Astrocyte of the hippocampus (primary cell): ENCODE results near the gene ENPP6.

Experiments used
- DNase-seq: peaks from one replicate; pipeline ENCODE4 v3.0.0; 2011; ENCODE audit warnings: low read depth, low spot score

The ENPP6 gene

DNA sequence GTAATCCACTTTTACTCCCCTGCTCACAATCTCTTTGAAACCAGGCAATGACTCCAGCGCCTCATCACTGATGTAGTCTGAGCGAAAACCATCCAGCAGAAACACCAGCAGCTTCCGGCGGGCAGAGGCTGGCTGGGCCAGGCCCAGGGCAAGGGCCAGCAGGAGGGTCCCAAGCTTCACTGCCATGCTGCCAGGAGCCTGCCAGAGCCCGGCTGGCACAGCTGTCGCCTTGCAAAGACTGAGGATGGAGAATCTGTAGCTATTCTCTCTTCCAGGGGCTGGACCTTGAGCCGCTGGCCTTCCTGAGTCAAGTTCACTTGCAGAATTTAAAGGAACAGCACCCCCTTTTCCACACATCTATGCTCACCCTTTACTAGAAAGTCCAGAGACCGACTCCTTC lies at the start of gene ENPP6:
ENPP6 (minus strand) TSS at position 240 of the 400 bp plus-strand sequence; CDS start at position 186, 54 bp downstream.
- DNase-seq, result no peak

DNA sequence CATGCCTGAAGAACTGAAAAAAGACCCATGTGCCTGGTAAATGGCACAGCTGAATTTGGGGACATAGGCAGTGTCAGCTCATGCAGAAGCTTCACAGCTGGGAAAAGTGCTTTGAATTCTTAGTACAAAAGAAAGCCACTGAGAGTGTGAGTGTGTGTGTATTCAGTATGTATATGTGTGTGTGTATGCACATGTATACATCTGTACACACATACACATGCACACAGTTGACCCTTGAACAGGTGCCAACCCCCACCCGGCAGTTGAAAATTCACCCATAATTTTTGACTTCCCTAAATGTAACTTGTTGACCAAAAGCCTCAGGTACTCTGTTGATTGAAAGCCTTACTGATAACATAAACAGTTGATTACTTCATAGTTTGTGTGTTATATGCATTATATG lies 49.5 kb upstream of the ENPP6 start:
- no peak for DNase-seq

DNA sequence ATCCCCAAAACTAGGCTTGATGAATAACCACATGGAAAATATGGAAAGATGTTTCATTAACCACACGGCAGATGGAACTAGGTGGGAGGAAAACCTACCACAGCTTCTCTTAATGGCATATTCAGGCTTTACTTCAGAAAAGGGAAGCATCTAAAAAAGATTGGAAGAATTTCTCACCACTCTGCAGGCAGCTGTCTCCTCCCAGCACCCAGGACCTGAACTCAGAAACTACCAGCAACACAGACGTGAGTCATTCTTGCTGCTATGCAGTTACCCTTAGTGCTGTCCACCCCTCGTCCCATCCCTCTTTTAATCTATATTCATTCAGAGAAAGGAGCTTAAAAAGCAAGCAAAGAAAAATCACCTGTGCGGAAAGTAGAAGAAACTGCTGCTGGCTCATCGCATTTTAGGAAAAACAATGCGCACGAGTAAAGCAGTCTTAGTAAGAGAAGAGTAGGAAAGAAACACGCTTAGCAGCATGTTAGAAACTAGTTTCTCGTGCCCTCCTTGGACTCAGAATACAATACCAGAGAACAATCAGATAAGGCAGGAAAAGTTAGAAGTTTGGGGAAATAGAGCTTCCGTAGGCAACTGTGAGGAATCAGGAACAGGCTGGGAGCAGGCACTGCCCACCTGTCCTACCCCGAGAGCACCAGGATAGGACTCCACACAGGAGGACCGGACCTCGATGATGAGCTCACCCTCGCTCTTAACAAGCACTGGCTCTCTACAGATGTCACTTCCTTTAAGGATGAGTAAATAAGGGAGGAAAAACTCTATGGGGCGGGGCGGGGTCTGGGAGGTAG lies 48.1 kb upstream of the ENPP6 start:
- DNase-seq, result peak; percentile 52

DNA sequence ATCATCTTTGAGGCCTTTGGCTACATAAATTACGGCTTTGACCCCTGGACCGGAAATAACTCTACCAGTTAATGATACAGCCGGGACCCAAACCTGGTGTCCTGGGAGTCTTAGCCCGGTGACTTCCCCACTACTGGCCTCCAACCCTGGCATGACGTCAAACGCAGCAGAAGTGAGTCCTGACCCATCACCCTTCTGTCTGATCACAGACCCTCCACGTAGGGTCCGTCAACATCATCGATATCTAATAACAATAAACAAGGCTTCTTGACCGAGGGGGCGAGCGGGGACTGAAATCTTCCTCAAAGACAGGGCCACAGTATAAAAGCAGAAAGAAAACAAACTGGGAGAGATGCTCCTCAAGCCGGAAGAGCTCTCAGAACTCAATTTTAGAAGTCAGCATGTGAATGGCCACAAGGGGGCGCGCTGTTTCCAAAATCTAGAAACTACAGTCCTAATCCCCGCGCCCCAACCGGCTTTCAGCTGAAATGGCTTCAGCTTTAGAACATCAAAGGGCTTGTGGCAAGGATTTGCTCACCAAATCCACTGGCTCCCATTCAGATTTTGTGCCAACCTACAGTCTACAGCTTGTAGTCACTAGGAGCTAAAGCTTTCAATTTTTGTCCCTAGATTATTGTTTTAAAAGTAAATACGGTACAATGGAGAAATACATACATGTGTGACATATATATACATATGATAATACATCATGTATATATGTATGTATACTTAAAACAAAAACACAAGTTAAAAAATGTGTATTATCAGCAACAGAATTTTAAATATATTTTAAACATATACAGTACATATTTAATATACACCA lies 46.4 kb upstream of the ENPP6 start:
- DNase-seq, result peak; percentile 96

DNA sequence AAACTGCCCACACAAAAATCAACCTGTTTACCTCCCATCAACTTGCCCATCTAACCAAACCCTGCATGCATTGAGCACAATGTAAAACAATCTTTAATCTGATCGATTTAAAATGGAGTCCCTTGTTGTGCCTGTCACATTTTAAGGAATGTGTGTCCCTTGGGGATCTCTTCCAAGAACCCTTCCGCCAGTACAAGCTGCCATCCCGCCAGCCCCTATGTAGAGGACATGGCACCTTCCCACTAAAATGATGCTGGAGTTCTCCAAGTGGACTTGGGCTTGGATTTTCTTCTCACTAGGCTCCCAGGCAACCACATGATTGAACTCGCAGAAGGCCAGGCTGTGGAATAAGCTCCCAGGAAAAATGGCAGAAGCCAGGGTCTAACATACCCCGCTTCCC lies 45.8 kb upstream of the ENPP6 start:
- DNase-seq, result no peak

DNA sequence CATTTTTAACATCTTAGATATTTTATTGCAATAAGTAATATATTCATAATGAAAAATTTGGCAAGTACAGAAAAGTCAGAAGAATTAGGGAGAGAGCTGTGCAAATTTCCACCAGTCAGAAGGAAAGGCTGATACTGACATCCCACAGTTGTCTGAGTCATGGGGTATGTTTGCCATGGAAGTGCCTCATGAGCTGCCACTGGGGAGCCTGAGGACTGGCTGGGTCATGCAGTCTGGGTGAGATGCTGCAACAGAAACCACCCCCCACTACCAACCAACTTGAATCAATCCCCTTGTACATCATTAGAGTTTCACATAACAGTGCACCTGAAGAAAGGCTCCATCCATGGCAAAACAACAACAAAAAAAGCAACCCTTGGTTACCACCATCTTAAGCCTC lies 45.2 kb upstream of the ENPP6 start:
- peak; percentile 32 for DNase-seq

DNA sequence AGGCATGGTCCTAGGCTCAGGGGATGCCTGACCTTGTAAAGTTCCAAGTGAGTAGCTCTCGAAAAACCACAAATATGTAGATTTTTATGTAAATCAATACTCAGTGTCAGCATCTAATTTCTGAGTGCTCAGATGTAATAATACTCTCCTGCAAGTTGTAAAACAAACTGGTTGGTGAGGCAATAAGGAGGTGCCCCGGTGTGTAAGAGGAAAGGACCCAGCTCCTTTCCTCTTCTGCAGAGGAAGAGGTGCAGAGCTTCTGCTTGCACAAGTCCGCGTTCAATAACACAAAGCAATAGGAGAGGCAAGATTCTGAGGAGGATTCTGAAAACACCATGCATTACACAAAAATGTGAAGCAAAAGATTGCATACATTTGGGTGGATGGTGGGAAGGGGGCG lies 43.6 kb upstream of the ENPP6 start:
- no peak for DNase-seq

DNA sequence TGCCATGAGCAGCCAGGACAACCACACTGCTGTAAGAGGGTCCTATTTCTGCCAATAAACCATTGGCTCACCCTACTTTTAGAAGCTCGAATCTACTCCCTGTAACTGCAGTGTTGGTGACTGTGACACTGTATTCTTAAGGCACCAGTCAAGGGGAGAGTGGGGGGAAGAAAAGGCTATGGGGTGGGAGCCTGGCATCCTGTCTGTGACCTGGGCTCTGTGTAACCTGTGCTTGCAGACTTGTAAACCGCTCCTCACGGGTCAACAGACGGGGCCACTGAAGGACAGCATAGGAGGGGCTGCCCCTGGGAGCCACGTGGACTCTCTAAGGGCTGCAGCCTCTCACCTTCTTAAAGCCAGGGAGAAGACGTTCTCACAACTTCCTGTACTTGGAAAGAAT lies 42.2 kb upstream of the ENPP6 start:
- DNase-seq, result no peak

DNA sequence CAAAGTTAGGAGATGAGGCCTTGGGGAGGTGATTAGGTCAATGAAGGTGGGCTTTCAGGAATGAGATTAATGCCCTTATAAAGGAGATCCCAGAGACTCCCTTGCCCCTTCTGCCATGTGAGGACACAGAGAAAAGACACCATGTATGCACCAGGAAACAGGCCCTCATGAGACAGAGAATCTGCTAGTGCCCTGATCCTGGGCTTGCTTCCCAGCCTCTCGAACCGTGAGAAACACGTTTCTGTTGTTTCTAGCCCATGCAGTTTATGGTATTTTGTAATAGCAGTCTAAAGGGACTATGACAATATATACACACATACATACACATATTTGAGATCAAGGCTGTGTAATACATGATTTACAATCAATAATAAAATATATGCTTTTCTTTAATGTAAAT lies 41.4 kb upstream of the ENPP6 start:
- DNase-seq, result no peak

DNA sequence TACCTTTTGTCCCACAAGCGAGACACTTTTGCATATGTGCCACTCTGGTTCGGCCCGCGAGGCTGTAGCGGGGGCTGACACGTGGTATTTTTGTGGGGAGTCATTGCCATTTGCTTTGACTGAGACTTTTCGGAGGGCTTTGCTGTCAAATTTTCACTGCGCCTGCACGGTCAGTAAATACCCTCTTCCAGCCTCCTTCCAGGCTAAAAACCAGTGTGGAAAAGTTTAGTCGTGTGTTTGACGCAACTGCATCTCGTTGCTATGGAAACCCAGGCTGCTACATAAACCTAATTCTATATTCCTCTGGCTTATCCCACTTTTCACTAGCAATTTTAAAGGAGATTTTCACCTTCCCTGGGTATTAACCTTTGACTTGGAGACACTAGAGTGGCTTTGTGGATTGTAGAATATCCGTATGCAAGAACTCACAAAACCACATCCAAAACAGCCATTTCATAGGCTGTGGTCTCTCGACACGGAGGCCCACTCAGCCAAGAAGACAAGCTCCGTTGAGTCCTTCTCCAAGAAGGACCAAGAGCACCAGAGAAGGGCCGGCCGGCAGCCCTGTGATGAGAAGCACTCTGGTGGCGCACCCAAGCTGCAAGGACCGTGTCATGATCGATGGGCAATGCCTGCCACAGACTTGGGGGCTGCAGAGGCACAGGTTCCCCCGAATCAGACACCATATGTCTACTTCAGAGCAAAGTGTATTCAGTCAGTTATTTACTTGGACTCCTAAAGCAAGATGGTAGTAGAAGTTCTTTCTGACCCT lies 38.4 kb upstream of the ENPP6 start:
- DNase-seq, result no peak

DNA sequence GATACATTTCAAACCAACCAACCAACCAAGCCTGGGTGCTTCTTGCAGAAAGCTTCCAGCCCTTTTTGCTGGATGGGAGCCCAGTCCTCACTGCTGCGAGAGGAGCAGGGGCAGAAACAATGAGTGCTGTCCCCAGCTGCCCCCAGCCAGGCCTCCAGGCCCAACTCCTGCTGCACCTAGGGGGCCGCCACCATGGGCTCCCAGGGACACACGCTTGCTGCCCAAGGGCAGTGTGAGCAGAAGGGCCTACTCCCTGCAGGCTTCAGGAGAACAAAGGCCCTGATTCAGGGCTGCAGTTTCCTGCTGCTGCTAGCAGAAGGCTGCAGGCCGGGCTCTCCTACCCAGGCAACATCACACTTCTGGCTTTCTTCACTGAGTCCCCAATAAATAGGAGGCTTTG lies 37.7 kb upstream of the ENPP6 start:
- DNase-seq, result no peak

DNA sequence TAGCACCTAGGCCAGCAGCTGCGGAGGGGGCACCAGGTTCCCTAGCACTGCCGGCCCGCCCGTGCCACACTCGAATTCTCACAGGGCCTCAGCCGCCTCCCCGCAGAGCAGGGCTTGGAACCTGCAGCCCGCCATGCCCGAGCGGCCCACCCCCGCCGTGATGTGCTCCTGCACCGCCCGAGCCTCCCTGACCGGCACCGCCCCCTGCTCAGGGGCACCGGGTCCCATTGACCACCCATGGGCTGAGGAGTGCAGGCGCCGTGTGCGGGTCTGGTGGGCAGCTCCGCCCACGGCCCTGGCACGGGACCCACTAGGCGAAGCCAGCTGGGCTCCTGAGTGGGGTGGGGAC lies 35.4 kb upstream of the ENPP6 start:
- no peak for DNase-seq

DNA sequence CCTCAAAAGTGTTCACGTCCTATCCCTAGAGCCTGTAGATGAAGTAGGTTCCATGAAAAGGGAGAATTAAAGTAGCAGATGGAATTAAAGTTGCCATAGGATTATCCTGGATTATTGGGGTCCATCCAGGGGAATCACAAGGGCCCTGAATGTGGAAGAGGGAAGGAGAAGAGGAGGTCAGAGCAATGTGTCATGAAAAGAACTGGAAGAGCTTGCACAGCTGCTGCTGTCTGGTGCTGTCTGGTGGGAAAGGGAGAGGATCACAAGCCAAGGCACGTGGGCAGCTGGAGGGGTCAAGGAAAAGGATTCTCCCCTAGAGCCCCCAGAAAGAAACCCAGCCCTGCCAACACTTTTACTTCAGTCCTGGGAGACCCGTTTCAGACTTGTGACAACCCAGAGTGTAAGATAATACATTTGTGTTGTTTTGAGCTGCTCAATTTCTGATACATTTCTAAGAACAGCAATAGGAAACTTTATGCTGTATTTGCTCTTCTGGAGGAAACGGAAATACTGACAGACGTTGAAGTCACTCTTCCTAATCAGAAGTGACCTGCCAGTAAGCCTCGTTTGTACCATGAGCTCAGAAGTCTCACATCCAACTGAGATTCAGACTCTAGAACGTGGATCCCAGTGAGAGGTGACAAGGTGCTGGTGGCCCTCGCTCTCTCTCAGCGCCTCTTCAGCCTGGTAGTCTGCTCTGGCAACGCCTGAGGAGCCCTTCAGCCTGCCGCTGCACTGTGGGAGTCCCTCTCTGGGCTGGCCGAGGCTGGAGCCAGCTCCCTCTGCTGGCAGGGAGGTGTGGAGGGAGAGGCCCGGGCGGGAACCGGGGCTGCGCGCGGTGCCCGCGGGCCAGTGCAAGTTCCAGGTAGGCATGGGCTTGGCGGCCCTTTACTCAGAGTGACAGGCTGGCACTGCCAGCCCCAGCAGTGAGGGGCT lies 34.7 kb upstream of the ENPP6 start:
- DNase-seq, result no peak

DNA sequence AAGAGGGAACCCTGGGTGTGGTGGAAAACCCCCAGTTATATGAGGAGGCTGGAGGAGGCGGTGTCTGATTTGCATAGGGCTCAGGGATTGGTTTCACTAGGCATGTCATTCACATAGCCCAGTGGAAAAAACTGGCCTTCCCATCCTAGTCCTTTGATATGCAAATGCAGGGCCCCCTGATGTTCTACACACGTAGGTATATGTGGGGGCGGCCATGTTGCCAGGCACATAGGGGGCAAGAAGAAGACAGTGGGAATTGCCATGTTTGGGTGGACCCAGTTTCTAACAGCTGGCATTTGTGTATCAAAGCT lies 34.0 kb upstream of the ENPP6 start:
- no peak for DNase-seq

DNA sequence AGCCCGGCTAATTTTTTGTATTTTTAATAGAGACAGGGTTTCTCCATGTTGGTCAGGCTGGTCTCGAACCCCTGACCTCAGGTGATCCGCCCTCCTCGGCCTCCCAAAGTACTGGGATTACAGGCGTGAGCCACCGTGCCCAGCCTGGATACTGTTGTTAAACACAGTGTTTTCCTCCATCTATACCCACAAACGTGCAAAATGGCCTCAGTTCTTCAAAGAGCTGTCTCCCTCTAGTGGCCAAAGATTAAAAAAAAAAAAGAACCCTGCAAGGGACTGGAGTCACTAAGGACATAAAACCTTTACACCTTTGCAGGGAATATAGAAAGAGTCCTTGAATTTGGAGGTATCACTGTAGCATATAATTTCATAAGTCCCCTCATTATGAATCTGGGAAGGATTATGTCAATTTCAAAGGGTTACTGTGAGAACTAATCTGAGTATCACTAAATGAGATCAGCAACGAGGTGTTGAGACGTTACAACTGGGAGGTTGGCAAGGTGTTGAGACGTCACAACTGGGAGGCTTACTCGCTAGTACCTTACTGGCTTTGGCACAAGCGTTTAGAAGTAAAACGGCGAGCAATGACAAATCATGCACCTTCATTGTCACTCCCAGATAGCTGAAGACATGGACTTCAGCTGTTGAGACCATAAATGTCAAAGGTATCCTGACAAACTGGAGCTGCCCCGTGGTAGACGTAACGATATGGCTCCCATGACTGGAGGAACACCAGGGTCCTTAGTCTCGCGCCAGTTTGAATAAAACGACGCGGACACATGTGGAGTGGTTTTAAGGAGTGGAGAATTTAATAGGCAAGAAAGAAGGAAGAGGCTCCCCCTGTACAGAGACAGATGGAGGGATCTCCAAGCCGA lies 33.4 kb upstream of the ENPP6 start:
- peak; percentile 64 for DNase-seq

DNA sequence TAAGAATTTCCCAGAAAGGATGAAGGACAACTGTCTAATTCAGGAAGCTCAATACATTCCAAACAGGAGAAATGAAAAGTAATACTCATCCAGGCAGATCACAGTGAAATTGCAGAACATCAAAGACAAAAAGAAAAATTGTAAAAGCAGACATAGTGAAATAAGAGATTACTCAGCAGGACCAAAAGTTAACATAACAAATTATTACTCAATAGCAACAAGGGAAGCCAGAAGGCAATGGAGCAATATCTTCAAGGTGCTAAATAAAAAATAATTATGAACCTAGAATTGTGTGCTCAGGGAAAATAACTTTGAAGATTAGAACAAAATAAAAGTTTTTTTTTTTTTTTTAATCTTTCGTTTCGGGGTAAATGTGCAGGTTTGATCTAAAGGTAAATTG lies 30.5 kb upstream of the ENPP6 start:
- DNase-seq, result no peak

DNA sequence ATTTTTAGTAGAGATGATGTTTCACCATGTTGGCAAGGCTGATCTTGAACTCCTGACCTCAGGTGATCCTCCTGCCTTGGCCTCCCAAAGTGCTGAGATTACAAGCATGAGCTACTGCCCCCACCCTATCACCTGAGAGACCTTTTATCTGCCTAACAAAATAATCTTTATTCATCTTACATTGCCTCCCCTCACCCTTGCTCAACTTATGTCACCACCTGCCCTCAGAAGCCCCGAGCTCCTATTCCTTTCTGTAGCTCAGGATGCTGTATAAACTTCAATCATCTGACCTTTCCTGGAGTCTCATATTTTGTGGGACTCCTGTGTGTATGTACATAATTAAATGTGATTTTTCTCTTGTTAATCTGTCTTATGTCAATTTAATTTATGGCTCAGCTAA lies 29.7 kb upstream of the ENPP6 start:
- no peak for DNase-seq

DNA sequence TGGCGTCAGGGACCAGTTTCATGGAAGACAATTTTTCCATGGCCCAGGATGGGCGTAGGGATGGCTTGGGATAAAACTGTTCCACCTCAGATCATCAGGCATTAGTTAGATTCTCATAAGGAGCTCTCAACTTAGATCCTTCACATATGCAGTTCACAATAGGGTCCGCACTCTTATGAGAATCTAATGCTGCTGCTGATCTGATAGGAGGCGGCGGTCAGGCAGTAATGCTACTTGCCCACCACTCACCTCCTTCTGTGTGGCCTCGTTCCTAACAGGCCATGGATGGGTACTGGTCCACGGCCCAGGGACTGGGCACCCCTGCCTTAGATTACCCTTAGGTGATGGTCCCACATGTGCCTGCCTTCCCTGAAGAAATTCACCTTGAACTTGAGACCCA lies 28.8 kb upstream of the ENPP6 start:
- no peak for DNase-seq

DNA sequence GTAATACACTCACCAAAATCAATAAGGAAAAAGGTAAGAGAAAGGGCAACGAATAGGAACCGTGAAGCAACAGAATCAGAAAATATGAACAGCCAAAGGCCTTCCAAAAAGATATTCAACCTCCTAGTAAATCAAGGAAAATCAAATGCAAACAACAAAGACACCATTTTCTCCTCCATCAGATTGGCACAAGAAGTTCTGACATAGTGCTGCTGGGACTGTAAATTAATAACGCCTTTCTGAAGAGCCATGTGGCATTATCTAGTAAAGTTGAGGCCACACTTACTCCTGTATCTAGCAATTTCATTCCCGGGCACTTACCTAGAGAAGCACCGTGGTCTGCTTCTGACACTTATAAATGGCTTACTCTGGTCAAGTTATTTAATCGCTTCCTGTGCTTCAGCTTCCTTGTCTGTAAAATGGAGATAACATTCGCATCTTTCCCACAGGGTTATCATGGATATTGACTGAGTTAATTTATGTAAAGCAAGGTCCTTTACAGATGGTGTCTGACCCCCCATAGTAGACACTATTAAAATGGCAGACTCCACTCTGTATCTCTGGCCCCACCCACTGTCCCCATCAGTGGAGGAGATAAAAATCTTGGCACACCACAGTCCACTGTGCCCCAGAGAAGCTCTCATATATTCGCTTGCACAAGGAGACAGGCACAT lies 20.5 kb upstream of the ENPP6 start:
- no peak for DNase-seq

DNA sequence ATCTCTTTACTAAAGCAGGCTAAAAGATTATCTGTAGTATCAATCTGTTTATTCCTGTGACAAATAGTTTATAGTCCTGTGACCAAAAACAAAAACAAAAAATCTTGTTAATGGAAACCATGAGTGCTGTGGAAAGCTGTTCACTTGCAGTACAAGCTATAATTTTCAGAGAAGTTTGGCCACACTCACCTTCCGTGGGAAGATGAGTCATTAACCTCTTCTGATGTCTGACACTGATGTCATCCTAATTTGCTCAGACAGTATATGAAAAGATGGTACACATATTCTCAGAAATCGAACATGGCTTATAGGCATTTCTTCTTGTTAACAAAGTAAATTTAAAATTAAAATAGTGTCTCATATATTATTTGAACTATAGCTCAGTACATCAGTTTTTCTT lies 19.9 kb upstream of the ENPP6 start:
- DNase-seq, result no peak
